Measurements from ENCODE around the gene CLK4. TPM values are rescaled to one million over a fixed set of nuclear protein-coding genes. Genes with fewer than 3 reads are reported as not detected.
A peak's percentile ranks its signal among the peaks of the same experiment; 100 is the strongest.

The CLK4 gene
- total and polyA plus RNA-seq, 2 of the 8 experiments (the other 6 are each of a cell fraction or from before 2014, with no cell fraction given): 8.1 to 12.6 TPM

DNA sequence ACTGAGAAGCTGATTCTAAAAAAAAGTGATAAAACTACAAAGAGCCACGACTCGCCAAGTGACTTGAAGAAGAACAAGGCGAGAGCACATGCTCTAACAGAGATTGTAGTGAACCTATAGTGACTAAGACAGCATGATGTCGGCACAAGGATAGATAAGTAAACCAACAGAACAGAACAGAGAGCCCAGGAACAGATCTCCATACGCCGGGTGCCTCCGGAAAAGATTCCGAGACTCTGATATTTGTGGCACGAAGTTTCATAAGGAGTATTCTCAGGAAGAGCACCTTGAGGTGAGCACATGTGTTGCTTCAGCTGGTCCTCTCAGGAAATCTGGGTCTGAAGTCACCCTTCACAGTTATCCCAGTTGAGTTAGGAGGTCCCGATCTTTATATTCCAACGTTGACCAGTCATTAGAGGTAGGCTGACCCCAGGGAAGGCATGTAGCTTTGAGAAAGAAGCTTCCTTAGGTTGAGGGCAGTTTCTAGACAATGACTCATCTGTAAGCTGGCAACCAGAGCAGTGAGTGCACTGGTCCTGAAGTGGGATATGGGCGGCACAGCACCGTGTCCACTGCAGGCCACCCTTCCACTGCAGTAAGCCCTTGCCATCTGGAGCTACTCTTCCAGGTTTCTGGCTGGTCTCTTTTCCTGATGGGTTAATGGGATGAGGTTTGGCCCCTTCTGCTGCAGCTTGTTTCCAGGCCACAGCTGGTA, 13.6 kb upstream of the CLK4 start:
- no peak for TF ChIP-seq HDAC2 (IDR thresholded peaks at IDR 0.05; ENCODE audit: borderline replicate concordance in 1 of 2, low read depth in 2 of 2, low read length in 2 of 2)
- TF ChIP-seq, protein P1, sequence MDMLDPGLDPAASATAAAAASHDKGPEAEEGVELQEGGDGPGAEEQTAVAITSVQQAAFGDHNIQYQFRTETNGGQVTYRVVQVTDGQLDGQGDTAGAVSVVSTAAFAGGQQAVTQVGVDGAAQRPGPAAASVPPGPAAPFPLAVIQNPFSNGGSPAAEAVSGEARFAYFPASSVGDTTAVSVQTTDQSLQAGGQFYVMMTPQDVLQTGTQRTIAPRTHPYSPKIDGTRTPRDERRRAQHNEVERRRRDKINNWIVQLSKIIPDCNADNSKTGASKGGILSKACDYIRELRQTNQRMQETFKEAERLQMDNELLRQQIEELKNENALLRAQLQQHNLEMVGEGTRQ (IDR thresholded peaks at IDR 0.05; ENCODE audit: low read length): no peak
- WGBS, 2 experiments (ENCODE audit: extremely low coverage in 1 of 2, insufficient coverage in 1 of 2, insufficient read length in 1 of 2, insufficient replicate concordance in 2 of 2, low coverage in 1 of 2, low lambda C conversion rate in 2 of 2, missing lambda C conversion rate in 1 of 2): 87% methylated on average over 13 of the region's 13 CpGs; no CpG with 5 or more reads in 1 of the 2 experiments
- no peak for FAIRE-seq

More for the DNA sequence above, 13.6 kb upstream of the CLK4 start:
- POLR2A ChIA-PET (ENCODE audit: partially characterized antibody): interaction anchor here (1.2 kb wide), 1 partner anchor 14 kb away, joined by 4 read pairs; no protein-coding TSS in a partner anchor
- Histone ChIP-seq H3K56ac (replicated peaks; ENCODE audit: insufficient read length, low read depth, low read length) (no peak overlapping the region), H3K4ac (replicated peaks; ENCODE audit: insufficient read length, low read depth, low read length) (no peak overlapping the region), H3K14ac (ENCODE audit: insufficient read length) (no peak overlapping the region), H4K91ac (replicated peaks; ENCODE audit: insufficient read length, low read length) (no peak overlapping the region), H3K23ac (ENCODE audit: insufficient read length) (no peak overlapping the region), H3K27ac (ENCODE audit: low read depth, low read length) (no peak overlapping the region), H2BK12ac (ENCODE audit: low read depth, low read length) (no peak overlapping the region), H3K9ac (replicated peaks in 1 of 4; ENCODE audit: extremely low read depth in 1 of 4, low read depth in 3 of 4, low read length in 3 of 4) (no peak overlapping the region), H2BK20ac (ENCODE audit: low read length) (no peak overlapping the region), H4K5ac (ENCODE audit: insufficient read length, low read depth, low read length) (no peak overlapping the region), H2AK5ac (ENCODE audit: low read depth, low read length) (no peak overlapping the region), H2BK15ac (ENCODE audit: low read length) (no peak overlapping the region), H3K18ac (ENCODE audit: extremely low read depth, low read length) (no peak overlapping the region), H4K8ac (ENCODE audit: extremely low read depth, insufficient read depth, low read length) (peak overlapping the region; percentile 14; the same call in 1 of the 2 replicates), H3K79me2 (ENCODE audit: control insufficient read depth in 1 of 2, insufficient read depth in 2 of 2, low read length in 2 of 2) (no peaks in the 10 kb centered on the region), H2AFZ (ENCODE audit: low read length) (no peak overlapping the region), H3K9me3 (ENCODE audit: insufficient read depth in 2 of 2, low read depth in 1 of 2, low read length in 1 of 2) (0 out of 4 replicates have a peak, but pooled peaks cover 0 to 2% of the 10 kb centered on the region in 2 experiments), H2BK5ac (ENCODE audit: low read depth, low read length) (no peak overlapping the region), H4K20me1 (replicated peaks in 1 of 2; ENCODE audit: control insufficient read depth in 1 of 2, insufficient read depth in 2 of 2, low read length in 2 of 2) (no peaks in the 10 kb centered on the region), H3K4me3 (ENCODE audit: extremely low read depth in 1 of 4, insufficient read depth in 2 of 4, low read depth in 3 of 4, low read length in 4 of 4) (no peak overlapping the region), H3K4me1 (replicated peaks in 1 of 4; ENCODE audit: control insufficient read depth in 3 of 4, insufficient read depth in 4 of 4, low read length in 3 of 4) (no peaks in the 10 kb centered on the region), H3K23me2 (ENCODE audit: low read depth, low read length) (no peaks in the 10 kb centered on the region; the same call in 1 of the 2 replicates), H3K36me3 (ENCODE audit: control insufficient read depth in 2 of 4, insufficient read depth in 4 of 4, low read length in 3 of 4) (no peaks in the 10 kb centered on the region), H3K79me1 (ENCODE audit: low read depth, low read length) (no peaks in the 10 kb centered on the region), H3K4me2 (ENCODE audit: insufficient read depth in 1 of 2, low read depth in 2 of 2, low read length in 2 of 2) (no peak overlapping the region), H3K27me3 (replicated peaks in 1 of 4; ENCODE audit: control insufficient read depth in 3 of 4, extremely low read depth in 1 of 4, insufficient read depth in 3 of 4, low read length in 3 of 4) (no peaks in the 10 kb centered on the region), H2BK120ac (replicated peaks; ENCODE audit: low read depth, low read length) (no peak overlapping the region)
- CTCF ChIA-PET (ENCODE audit: partially characterized antibody): interaction anchor here (1.9 kb wide), 1 partner anchor 9 kb away, joined by 4 read pairs; no protein-coding TSS in a partner anchor
- no peak for DNase-seq (ENCODE audit: low read depth in 1 of 2, low spot score in 2 of 2)

Measured in H1 (cell line).